D721Med (cell line): ENCODE data around the gene SNX1.

Experiments
- DNase-seq: peaks from one replicate; pipeline ENCODE4 v3.0.0; 2011; ENCODE audit warnings: low spot score; ENCODE audit not compliant: insufficient read length
- FAIRE-seq: peaks from 2 replicates; lab custom pipeline; 2011; peaks lifted over from hg19 to GRCh38; lab: Jason Lieb, UNC
- CTCF ChIP-seq: IDR thresholded peaks from 2 replicates; pipeline ENCODE4 v1.5.1; 2012; ENCODE audit warnings: mild to moderate bottlenecking, control low read depth; ENCODE audit not compliant: insufficient read depth; ENCODE audit errors: missing control alignments

SNX1 gene

GRCh38 chr15:64134345-64134829, 38.6 kb downstream of the SNX1 start:
- no peak for FAIRE-seq
- no peak for DNase-seq
- no peak for TF ChIP-seq CTCF

DNA sequence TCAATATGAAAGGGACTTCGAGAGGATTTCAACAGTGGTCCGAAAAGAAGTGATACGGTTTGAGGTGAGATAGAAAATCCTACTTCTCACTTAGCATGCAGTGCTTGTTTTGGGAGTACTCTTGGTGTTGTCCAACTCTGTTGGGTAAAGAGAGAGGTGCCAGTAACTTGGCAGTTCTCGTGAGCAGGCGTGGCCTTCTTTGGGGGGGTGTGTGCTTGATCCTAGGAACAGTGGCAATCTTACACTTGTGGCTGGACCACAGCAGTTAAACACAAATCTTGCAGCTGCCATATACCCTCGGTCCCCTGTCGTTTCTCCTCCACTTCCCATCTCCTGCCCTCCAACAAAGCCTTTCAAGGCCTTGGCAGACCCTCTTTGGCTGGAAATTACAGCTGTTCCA, 40.6 kb downstream of the SNX1 start:
- DNase-seq: no peak
- FAIRE-seq: no peak
- no peak for TF ChIP-seq CTCF

DNA sequence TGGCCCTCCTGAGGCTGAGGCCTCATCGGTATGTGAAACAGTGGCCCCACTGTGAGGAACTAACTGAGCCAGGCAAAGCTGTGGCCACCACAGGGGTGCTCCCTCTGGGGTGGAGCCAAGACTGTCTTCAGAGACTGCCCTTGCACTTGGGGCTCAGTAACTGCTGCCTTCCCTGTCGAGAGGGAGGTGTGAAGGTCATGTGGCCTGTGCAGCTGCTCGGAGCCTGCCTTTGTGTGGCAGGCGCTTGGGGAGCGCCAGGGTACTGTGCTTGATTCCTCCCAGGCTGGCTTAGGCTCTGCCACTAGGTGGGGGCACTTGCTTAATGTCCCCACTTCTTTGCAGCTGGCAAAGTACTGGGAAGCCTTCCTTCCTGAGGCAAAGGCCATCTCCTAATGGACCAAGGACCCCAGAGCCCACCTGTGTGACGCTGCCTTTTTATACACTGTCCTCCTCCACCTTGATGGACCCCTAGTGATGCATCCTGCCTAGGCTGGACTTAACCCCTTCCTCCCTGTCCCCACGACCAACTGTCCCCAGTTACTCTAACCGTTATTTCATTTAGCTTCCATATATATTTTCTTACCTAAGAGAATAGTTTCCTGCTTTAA, 41.5 kb downstream of the SNX1 start:
- DNase-seq: no peak
- no peak for FAIRE-seq
- TF ChIP-seq CTCF: no peak

DNA sequence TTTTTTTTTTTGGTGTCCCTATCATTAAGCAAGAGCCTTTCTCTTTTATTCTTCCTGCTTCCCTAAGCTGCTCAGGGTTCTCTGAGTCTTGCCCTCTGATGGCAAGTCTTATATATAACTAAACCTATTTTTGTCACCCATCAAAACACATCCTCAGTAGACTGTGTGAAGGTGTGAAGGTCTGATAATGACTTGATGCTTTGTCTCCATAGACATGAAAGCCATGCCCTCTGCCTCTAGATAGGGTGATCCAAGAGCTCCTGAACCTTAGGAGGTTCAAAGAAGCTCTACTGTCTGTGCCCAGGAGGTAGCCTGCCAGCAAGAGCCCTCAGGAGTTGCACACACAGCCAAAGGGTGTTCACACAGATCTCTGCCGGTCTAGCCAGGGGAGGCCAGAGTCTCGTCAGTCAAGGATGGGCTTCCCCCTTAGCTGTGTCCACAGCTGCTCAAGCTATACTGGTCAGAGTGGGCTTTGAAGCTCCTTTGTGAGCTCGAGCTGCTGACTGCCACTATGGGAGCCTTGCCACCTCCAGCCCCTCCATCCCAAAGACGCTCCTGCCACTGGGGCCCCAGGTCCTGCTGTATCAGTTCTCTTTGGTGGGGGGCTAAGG, 42.7 kb downstream of the SNX1 start:
- no peak for DNase-seq
- FAIRE-seq: no peak
- TF ChIP-seq CTCF: no peak

DNA sequence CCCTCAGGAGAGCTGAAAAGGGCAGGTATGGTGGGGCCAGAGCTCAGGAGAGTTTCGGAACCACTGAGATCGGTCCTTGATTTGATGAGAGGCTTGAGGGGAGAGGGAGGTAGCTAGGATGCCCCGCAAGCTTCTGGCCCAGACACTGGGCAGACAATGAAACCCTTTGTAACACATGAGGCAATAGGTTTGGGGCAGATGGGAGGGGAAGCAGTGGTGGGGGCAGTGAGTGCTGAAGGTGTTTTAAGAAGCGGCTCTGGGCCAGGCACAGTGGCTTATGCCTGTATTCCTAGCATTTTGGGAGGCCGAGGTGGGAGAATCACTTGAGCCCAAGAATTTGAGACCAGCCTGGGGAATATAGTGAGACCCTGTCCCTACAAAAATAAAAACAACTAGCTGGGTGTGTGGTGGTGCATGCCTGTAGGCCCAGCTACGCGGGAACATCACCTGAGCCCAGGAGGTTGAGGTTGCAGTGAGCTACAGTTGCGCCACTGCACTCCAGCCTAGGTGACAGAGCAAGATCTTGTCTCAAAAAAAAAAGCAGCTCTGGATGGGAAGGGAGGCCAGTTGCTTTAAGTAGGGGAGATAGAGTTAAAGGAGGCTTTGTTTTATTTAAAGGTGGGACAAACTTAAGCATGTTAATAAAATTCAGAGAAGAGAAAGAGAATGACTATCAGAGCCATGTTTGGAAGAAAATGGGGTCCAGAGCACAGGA, 46.2 kb downstream of the SNX1 start:
- TF ChIP-seq CTCF: no peak
- DNase-seq (no peak), FAIRE-seq (no peak)

DNA sequence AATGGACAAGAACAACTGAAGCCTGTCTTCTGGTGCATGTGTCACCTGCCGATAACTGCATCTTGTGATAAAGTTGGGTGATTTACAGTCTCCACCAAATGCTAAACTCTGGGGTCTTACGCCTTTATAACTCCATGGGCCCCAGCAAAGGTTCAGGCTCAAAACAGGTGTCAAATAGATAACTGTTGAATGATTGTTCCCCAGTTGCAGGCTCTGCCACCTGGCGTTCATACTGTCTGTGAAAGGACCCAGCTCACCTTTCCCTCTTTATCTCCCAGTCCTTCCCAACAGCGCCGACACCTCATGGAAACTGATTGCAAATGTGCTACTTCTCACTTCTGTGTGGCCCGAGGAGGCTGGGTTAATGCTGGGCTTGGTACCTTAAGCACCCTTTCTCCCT, 47.5 kb downstream of the SNX1 start:
- DNase-seq (no peak), FAIRE-seq (no peak)
- TF ChIP-seq CTCF: no peak

DNA sequence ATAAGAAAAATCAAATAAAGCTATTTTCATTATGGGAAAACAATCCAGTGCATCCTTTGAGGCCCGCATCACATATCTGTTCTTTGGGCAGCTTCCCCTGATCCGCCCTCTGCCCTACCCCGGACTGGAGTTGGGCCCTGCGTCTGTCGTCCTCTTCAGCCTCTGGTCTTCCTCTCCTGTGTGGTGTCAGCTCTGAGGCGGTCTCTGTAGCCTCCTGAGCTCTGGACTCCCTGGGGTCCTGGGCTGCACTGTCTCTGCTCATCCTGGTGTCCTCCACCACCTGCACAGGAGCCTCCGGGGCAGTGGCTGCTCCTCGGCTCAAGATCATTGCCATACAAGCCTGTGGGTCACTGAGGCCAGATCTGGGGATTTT, 48.4 kb downstream of the SNX1 start:
- DNase-seq (no peak), FAIRE-seq (no peak)
- TF ChIP-seq CTCF: no peak
